ENCODE measurements around the gene TNFSF13. TPM values are rescaled to one million over a fixed set of nuclear protein-coding genes. Genes with fewer than 3 reads are reported as not detected.

The TNFSF13 gene
- 0.94 and 1.4 TPM in 2 replicates for total RNA-seq (2021)
- long read RNA-seq, partial matches to known transcripts = 1 of 8 reads
- long read RNA-seq, other reads (novel, unspliced or antisense) = 6 of 8 reads

- Histone ChIP-seq H4K20me1 (ENCODE audit: control insufficient read depth, insufficient read depth, insufficient read length) (no peaks in the 10 kb centered on the region), H3K27ac (ENCODE audit: insufficient read length, low read depth, low read length) (no peak within 1 kb of the TSS), H3K9me3 (ENCODE audit: control insufficient read depth, low read depth, low read length) (no peaks in the 10 kb centered on the region), H3K4ac (ENCODE audit: low read depth, low read length) (no peak within 1 kb of the TSS), H3K23me2 (ENCODE audit: insufficient read length, low read depth, low read length, poor library complexity, severe bottlenecking) (peaks cover 9% of the 10 kb centered on the region), H3K23ac (ENCODE audit: insufficient read length, low read depth, low read length) (no peak within 1 kb of the TSS), H3K18ac (ENCODE audit: insufficient read length, low read depth, low read length) (no peak within 1 kb of the TSS), H4K8ac (replicated peaks; ENCODE audit: insufficient read length, low read depth, low read length) (no peak within 1 kb of the TSS), H4K91ac (ENCODE audit: insufficient read length, low read depth, low read length) (no peak within 1 kb of the TSS), H3K4me1 (ENCODE audit: insufficient read depth, low read length) (0 out of 2 replicates have a peak, but pooled peaks cover 2% of the 10 kb centered on the region), H2BK120ac (ENCODE audit: low read depth, low read length, poor library complexity, severe bottlenecking) (no peak within 1 kb of the TSS), H3K27me3 (ENCODE audit: insufficient read depth, low read length) (no peaks in the 10 kb centered on the region), H3K9ac (ENCODE audit: extremely low read depth, insufficient read length, low read length) (no peak within 1 kb of the TSS), H3K79me1 (ENCODE audit: insufficient read depth, low read depth, low read length, poor library complexity, severe bottlenecking) (peaks cover 8% of the 10 kb centered on the region), H2AFZ (ENCODE audit: low read length) (no peak within 1 kb of the TSS), H3K56ac (ENCODE audit: insufficient read length, low read depth, low read length) (no peak within 1 kb of the TSS), H3K4me2 (ENCODE audit: insufficient read depth, insufficient read length, low read length) (no peak within 1 kb of the TSS), H2BK12ac (ENCODE audit: insufficient read length, low read depth, low read length) (no peak within 1 kb of the TSS), H4K5ac (ENCODE audit: insufficient read length, low read depth, low read length) (no peak within 1 kb of the TSS), H2BK5ac (ENCODE audit: insufficient read length, low read length) (no peak within 1 kb of the TSS), H3T11ph (ENCODE audit: low read length) (no peak within 1 kb of the TSS), H2AK5ac (ENCODE audit: insufficient read length, low read length) (no peak within 1 kb of the TSS), H2BK20ac (ENCODE audit: low read depth, low read length, poor library complexity, severe bottlenecking) (no peak within 1 kb of the TSS), H2BK15ac (ENCODE audit: low read depth, low read length) (no peak within 1 kb of the TSS), H3K14ac (ENCODE audit: insufficient read depth, low read length) (peak within 1 kb of the TSS; percentile 4; the same call in 1 of the 2 replicates), H3K79me2 (ENCODE audit: insufficient read depth, low read length) (peaks cover 7% of the 10 kb centered on the region; the same call in 1 of the 2 replicates)
- no peak for DNase-seq
- H3K9me3 Mint-ChIP-seq = no peaks in the 10 kb centered on the region
- peaks cover 43 to 62% of the 10 kb centered on the region in 2 experiments for H3K4me1 Mint-ChIP-seq
- WGBS (ENCODE audit: extremely low coverage, insufficient read length, low lambda C conversion rate) = no CpG with 5 or more reads among the region's 16 CpGs
- peak within 1 kb of the TSS; percentile 85 to 88 (median 87); a peak in 5 of 7 replicates for H3K27ac Mint-ChIP-seq
- peaks cover 0 to 8% (median 7%) of the 10 kb centered on the region in 3 experiments; a peak in 6 of 7 replicates for H3K36me3 Mint-ChIP-seq (ENCODE audit: insufficient read depth in 1 of 3, low read depth in 3 of 3)
- H3K27me3 Mint-ChIP-seq (ENCODE audit: low read depth) = peaks cover 2% of the 10 kb centered on the region; the same call in 1 of the 2 replicates
- H3K4me3 Mint-ChIP-seq = peak within 1 kb of the TSS; percentile 26 to 68; a peak in 3 of 5 replicates
- TF ChIP-seq CTCF (conservative IDR thresholded peaks at IDR 0.05) = no peak
Measured at GRCh38 chr17:7558544-7559319, at the start of gene TNFSF13. TNFSF13 (plus strand) TSS chr17:7558750; CDS start chr17:7559040, 290 bp downstream.
